ENCODE measurements around the gene PHACTR3. TPM values are rescaled to one million over a fixed set of nuclear protein-coding genes. Genes with fewer than 3 reads are reported as not detected.

Gene PHACTR3
- total RNA-seq, 4 donors from 2014 or later = 5.4 to 15.9 (median 10.0) TPM

- Histone ChIP-seq H3K4me3 (no peak overlapping the region), H3K9me3 (no peaks in the 10 kb centered on the region), H3K4me1 (peaks cover 0 to 7% (median 0%) of the 10 kb centered on the region in 4 donors), H3K27ac (no peak overlapping the region), H3K36me3 (no peaks in the 10 kb centered on the region), H3K27me3 (peaks cover 0 to 31% of the 10 kb centered on the region in 2 donors)
- DNase-seq (ENCODE audit: low spot score in 2 of 2) = no peak
- 51 to 54% methylated on average over 7 of the region's 7 CpGs for WGBS, 2 donors
- no peak for TF ChIP-seq CTCF (IDR thresholded peaks at IDR 0.05)
- no peak for TF ChIP-seq POLR2A (IDR thresholded peaks at IDR 0.05)
- TF ChIP-seq EP300 (IDR thresholded peaks at IDR 0.05) = no peak
Observed at GRCh38 chr20:59571151-59571550, 33.2 kb upstream of the PHACTR3 start.

- 4 to 6% methylated on average over 24 to 28 of the region's 28 CpGs for WGBS, 2 donors
Observed at GRCh38 chr20:59571551-59572314, 32.6 kb upstream of the PHACTR3 start.

GRCh38 chr20:59572515-59572914 lies 31.8 kb upstream of the PHACTR3 start:
- 92 to 98% methylated on average over 4 of the region's 4 CpGs for WGBS, 2 donors
- peaks cover 0 to 42% of the 10 kb centered on the region in 2 donors for H3K27me3 ChIP-seq
- no peak for DNase-seq (ENCODE audit: low spot score in 2 of 2)
- TF ChIP-seq CTCF (IDR thresholded peaks at IDR 0.05) (no peak), POLR2A (IDR thresholded peaks at IDR 0.05) (no peak), EP300 (IDR thresholded peaks at IDR 0.05) (no peak)
- no peak overlapping the region for H3K27ac ChIP-seq
- no peak overlapping the region for H3K4me3 ChIP-seq
- H3K4me1 ChIP-seq = peaks cover 0 to 17% (median 0%) of the 10 kb centered on the region in 4 donors
- H3K9me3 ChIP-seq = no peaks in the 10 kb centered on the region
- H3K36me3 ChIP-seq = no peaks in the 10 kb centered on the region

More at GRCh38 chr20:59571551-59572314, 32.6 kb upstream of the PHACTR3 start:
- TF ChIP-seq EP300 (IDR thresholded peaks at IDR 0.05) (no peak), CTCF (IDR thresholded peaks at IDR 0.05) (peak; percentile 78 to 94 (median 84)), POLR2A (IDR thresholded peaks at IDR 0.05) (no peak)
- Histone ChIP-seq H3K27ac (peak overlapping the region in 1 of 4 donors; percentile 39), H3K9me3 (no peaks in the 10 kb centered on the region), H3K4me1 (peaks cover 0 to 12% (median 0%) of the 10 kb centered on the region in 4 donors), H3K4me3 (peak overlapping the region; percentile 8 to 41 (median 26)), H3K36me3 (no peaks in the 10 kb centered on the region), H3K27me3 (peaks cover 0 to 37% of the 10 kb centered on the region in 2 donors)
- peak; percentile 30 to 50 for DNase-seq (ENCODE audit: low spot score in 2 of 2)

GRCh38 chr20:59573837-59574236 lies 30.5 kb upstream of the PHACTR3 start:
- no peak for DNase-seq (ENCODE audit: low spot score in 2 of 2)
- H3K36me3 ChIP-seq = no peaks in the 10 kb centered on the region
- peaks cover 0 to 48% of the 10 kb centered on the region in 2 donors for H3K27me3 ChIP-seq
- H3K4me1 ChIP-seq = peaks cover 0 to 19% (median 0%) of the 10 kb centered on the region in 4 donors
- H3K27ac ChIP-seq = no peak overlapping the region
- 88 to 95% methylated on average over 8 of the region's 8 CpGs for WGBS, 2 donors
- no peaks in the 10 kb centered on the region for H3K9me3 ChIP-seq
- no peak overlapping the region for H3K4me3 ChIP-seq
- no peak for TF ChIP-seq POLR2A (IDR thresholded peaks at IDR 0.05)
- no peak for TF ChIP-seq CTCF (IDR thresholded peaks at IDR 0.05)
- TF ChIP-seq EP300 (IDR thresholded peaks at IDR 0.05) = no peak

GRCh38 chr20:59574308-59574707 lies 30.0 kb upstream of the PHACTR3 start:
- no peak for TF ChIP-seq EP300 (IDR thresholded peaks at IDR 0.05)
- TF ChIP-seq POLR2A (IDR thresholded peaks at IDR 0.05) = no peak
- TF ChIP-seq CTCF (IDR thresholded peaks at IDR 0.05) = no peak
- Histone ChIP-seq H3K9me3 (no peaks in the 10 kb centered on the region), H3K4me3 (no peak overlapping the region), H3K27me3 (peaks cover 0 to 52% of the 10 kb centered on the region in 2 donors), H3K27ac (no peak overlapping the region), H3K36me3 (no peaks in the 10 kb centered on the region), H3K4me1 (peaks cover 0 to 19% (median 0%) of the 10 kb centered on the region in 4 donors)
- 69 to 75% methylated on average over 3 of the region's 3 CpGs for WGBS, 2 donors
- DNase-seq (ENCODE audit: low spot score in 2 of 2) = no peak

All from tibial nerve (tissue), 4 donors.